ENCODE measurements around the gene PCLAF.

GRCh38 chr15:64351265-64351664, 30.0 kb downstream of the PCLAF start:
- TF ChIP-seq CTCF (IDR thresholded peaks at IDR 0.05) (no peak), POLR2A (IDR thresholded peaks at IDR 0.05) (no peak)

All from esophagus squamous epithelium (tissue), 4 donors.